GM19468 (cell line): ENCODE data around the gene PAH.

Experiments
- ATAC-seq: cut with Tn5 transposase; IDR thresholded peaks from one replicate; pipeline ENCODE4 v1.9.1; 2021; ENCODE audit warnings: mild to moderate bottlenecking, moderate library complexity, moderate number of reproducible peaks; ENCODE audit not compliant: unreplicated experiment; ENCODE audit errors: extremely low read depth

PAH gene

GRCh38 chr12:102903337-102904007 lies 13.6 kb downstream of the PAH start:
- ATAC-seq: no peak

GRCh38 chr12:102902093-102902492 lies 15.0 kb downstream of the PAH start:
- ATAC-seq: no peak

- no peak for ATAC-seq
These were observed 16.7 kb downstream of the PAH start for GRCh38 chr12:102900389-102900788.

- no peak for ATAC-seq
These were observed 21.0 kb downstream of the PAH start for GRCh38 chr12:102896067-102896466.

- ATAC-seq: no peak
These were observed 25.3 kb downstream of the PAH start for GRCh38 chr12:102891756-102892155.

GRCh38 chr12:102888511-102888910 lies 28.5 kb downstream of the PAH start:
- ATAC-seq: no peak

GRCh38 chr12:102885043-102885932 lies 31.8 kb downstream of the PAH start:
- no peak for ATAC-seq

- ATAC-seq: no peak
These were observed 33.7 kb downstream of the PAH start for GRCh38 chr12:102883204-102883799.

GRCh38 chr12:102880783-102881182 lies 36.3 kb downstream of the PAH start:
- ATAC-seq: no peak

- ATAC-seq: no peak
These were observed 37.8 kb downstream of the PAH start for GRCh38 chr12:102879144-102879763.

GRCh38 chr12:102876883-102877282 lies 40.2 kb downstream of the PAH start:
- ATAC-seq: no peak

- no peak for ATAC-seq
These were observed 42.2 kb downstream of the PAH start for GRCh38 chr12:102874819-102875218.

GRCh38 chr12:102873077-102873476 lies 44.0 kb downstream of the PAH start:
- no peak for ATAC-seq

GRCh38 chr12:102871014-102871413 lies 46.0 kb downstream of the PAH start:
- no peak for ATAC-seq

GRCh38 chr12:102869571-102869970 lies 47.5 kb downstream of the PAH start:
- no peak for ATAC-seq

- no peak for ATAC-seq
These were observed 51.0 kb downstream of the PAH start for GRCh38 chr12:102865821-102866615.

GRCh38 chr12:102862486-102862885 lies 54.6 kb downstream of the PAH start:
- no peak for ATAC-seq

GRCh38 chr12:102851246-102851645 lies 65.8 kb downstream of the PAH start:
- ATAC-seq: no peak

GRCh38 chr12:102849722-102850447 lies 67.2 kb downstream of the PAH start:
- ATAC-seq: no peak
